HG03159 (cell line): ENCODE data around the gene TOMM5.

Experiments
- ATAC-seq: cut with Tn5 transposase; IDR thresholded peaks from one replicate; pipeline ENCODE4 v1.9.1; 2021; ENCODE audit warnings: mild to moderate bottlenecking, moderate library complexity; ENCODE audit not compliant: unreplicated experiment

Gene TOMM5

DNA sequence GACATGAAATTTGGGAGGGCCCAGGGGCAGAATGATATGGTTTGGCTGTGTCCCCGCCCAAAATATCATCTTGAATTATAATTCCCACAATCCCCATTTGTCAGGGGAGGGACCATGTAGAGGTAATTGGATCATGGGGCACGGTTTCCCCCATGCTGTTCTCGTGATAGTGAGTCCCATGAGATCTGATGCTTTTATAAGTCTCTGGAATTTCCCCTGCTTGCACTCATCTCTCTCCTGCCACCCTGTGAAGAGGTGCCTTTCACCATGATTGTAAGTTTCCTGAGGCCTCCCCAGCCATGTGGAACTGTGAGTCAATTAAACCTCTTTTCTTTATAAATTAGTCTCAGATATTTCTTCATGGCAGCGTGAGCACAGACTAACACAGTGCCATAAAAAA, 27.5 kb downstream of the TOMM5 start:
- no peak for ATAC-seq

DNA sequence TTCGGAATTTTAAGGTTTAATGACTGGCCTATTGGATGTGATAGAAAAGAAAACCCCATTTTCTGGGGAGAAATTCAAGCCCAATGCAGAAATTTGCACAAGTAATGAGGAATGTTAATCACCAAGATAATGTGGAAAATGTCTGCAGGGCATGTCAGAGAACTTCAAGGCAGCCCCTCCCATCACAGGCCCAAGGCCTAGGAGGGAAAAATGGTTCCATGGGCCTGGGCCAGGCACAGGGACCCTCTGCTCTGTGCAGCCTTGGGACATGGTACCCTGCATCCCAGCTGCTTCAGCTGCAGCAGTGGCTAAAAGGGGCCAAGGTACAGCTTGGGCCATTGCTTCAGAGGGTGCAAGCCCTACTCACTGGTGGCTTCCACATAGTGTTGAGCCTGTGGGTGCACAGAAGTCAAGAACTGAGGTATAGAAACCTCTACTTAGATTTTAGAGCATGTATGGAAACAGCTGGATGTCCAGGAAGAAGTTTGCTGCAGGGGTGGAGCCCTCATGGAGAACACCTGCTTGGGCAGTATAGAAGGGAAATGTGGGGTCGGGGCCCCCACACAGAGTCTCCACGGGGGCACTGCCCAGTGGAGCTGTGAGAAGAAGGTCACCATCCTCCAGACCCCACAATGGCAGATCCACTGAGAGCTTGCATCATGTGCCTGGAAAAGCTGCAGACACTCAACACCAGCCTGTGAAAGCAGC, 28.4 kb downstream of the TOMM5 start:
- ATAC-seq, result no peak

DNA sequence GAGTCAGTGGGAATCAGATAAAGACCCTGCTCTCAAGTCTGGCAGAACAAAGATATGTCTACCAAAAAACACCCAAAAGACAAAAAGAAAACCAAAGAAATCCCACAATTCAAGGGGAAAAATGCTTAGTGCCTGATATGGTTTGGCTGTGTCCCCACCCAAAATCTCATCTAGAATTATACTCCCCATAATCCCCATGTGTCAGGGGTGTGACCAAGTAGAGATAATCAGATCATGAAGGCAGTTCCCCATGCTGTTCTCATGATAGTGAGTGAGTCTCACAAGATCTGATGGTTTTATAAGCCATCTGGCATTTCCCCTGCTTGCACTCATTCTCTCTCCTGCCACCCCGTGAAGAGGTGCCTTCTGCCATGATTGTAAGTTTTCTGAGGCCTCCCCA, 29.6 kb downstream of the TOMM5 start:
- ATAC-seq, result no peak

DNA sequence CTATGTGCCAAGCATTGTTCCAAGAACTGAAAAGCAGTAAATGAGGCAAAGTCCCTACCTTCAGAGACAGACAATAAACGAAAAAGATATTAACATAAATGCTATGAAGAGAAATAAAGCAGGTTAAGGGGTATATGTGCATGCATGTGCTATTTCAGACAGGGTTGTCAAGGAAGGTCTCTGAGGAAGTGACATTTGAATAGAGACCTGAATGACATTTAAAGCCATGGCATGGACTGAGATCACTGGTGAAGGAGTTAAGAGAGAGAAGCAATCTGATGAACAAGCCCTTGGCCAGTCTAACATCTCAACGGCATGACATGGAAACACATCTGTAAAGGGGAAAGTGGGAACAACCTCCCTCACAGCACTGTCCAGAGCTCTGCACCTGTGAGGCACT, 30.7 kb downstream of the TOMM5 start:
- ATAC-seq, result no peak

DNA sequence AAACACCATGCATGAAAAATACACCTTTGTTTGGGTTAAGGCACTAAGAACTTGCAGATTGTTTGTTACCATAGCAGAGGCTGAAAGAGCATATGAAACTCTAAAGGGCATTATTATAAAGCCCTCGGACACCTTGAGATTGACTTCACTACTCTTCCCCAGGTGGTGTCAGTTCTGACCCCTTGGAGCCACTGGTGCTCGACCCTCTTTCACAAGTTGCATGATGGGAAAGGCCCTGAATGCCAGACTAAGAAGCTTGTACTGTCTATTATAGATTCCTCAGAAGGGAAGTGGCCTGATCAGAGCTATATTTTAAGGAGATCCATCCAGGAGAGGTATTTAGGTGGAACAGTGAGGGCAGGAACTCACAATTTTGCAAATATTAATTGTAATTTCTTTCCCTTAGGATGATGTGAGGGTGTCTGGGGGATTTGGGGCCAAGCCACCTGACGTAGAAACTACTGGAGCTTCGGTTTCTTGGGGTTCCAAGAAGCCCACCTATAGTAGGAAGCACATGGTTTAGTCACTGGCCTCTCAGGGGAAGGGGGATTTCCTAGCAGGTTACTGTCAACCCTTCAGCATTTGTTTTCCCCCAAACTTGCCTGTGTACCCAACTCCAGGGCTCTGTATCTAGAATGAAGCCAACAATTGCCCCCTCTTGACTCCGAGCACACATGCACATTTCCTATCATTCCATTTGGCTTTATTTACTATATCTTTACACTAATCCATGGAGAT, 32.4 kb downstream of the TOMM5 start:
- ATAC-seq, result no peak

DNA sequence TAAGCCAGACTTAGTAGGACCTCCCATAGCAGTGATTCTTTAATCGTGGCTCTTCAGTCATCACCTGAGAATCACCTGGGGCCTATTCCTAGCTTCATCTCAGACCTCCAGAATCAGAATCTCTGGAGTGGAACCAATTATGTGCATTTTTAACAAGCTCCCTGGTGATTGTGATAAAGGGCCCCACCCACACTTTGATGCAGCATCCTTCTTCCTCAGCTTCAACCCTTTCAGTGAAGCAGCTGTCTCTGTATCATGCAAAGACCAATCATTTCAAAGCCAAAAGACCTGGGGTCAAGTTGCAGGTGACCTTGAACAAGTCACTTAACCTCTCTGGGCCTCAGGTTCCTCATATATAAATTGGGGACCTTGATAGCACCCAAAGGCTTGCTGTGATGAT, 33.3 kb downstream of the TOMM5 start:
- no peak for ATAC-seq

DNA sequence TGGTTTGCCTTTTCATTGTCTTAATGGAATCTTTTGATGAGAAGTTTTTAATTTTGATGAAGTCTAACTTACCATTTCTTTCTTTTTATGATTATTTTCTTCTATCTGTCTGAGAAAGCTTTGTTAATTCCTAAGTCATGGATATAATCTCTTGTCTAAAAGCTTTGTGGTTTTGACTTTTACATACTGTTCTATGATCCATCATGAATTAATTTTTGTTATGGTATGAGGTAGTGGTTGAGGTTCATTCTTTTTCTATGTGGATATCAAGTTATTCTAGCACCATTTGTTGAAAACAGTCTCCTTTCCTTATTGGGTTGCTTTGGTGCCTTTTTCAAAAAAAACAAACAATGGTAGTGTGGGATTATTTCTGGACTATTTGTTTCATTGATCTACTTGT, 36.6 kb downstream of the TOMM5 start:
- ATAC-seq, result no peak

DNA sequence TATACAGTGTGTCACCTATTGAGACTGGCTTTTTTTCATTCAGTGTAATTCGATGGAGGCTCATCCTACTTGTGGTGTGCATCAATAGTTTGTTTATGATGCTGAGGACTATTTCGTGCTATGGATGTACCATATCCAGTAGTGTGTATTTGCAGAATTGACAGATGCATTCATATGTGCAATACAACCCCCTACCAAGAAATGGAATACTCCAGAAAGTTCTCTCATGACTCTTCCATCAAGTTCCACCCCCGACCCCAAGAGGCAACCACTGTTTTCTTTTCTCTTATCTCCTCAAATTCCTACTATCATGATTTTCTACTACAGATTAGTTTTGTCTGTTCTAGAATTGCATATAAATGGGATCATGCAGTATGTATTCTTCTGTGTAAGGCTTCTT, 38.1 kb downstream of the TOMM5 start:
- no peak for ATAC-seq

DNA sequence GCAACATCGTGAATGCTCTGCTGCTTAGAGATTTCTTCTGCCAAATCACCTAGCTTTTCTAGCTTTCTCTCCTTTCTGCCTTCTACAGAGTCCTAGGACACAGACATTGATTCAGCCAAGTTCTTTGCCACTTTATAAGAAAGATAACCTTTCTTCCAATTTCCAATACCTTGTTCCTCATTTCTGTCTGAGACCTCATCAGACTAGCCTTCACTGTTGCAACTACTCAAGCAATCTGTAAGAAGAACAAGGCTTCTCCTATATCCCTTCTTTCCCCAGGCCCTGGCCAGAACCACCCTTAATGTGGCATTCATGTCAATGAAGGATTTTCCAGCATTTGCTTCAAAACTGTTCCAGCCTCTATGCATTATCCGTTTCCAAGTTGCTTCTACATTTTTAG, 40.5 kb downstream of the TOMM5 start:
- ATAC-seq, result no peak

DNA sequence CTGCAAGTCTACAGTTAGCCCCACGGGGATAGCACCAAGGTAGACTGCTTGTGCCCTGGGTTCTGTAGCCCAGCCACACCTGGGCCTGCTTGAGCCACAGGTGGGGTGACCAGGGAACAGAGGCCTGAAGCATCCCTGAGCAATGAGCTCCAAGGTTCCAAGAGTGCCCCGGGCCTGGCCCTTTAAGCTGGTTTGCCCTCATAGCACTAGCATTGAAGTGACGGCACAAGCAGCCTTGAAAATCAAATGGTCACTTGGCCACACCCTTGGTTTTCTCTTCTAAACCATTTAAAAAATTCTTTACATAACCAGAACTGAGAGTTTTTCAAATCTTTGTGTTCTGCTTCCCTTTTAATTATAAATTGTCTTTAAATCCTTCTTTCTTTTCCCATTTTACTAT, 40.9 kb downstream of the TOMM5 start:
- ATAC-seq, result no peak

DNA sequence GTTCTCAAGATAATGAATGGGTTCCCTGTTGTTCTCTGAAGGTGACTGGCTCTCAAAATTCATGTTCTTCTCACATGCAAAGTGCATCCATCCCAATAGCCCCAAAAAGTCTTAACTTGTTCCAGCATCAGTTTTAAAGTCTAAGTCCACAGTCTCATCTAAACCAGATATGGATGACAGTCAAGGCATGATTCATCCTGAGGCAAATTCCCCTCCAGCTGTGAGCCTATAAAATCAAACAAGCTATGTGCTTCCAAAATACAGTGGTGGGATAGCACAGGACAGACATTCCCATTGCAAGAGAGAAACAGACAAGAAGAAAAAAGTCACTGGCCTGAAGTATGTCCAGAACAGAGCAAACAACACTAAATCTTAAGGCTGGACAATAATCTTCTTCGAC, 41.6 kb downstream of the TOMM5 start:
- ATAC-seq, result no peak

DNA sequence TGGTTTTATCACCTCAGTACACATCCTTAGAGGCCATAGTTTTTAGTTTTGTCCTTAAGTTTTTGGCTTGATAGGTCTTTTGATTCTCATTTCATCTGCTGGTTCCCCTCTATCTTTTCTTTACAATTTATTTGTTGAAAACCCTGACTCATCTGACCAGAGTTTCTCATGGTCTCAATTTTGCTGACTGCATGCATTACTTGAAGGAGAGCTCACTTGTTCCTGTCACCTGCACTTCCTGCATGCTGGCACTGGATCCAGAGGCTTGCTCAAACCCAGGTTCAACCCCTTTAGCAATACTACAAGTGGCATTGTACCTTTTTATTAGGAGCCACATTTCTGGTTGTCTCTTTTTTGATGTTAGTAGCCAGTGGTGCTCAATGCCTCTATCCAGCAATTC, 42.9 kb downstream of the TOMM5 start:
- ATAC-seq, result no peak

DNA sequence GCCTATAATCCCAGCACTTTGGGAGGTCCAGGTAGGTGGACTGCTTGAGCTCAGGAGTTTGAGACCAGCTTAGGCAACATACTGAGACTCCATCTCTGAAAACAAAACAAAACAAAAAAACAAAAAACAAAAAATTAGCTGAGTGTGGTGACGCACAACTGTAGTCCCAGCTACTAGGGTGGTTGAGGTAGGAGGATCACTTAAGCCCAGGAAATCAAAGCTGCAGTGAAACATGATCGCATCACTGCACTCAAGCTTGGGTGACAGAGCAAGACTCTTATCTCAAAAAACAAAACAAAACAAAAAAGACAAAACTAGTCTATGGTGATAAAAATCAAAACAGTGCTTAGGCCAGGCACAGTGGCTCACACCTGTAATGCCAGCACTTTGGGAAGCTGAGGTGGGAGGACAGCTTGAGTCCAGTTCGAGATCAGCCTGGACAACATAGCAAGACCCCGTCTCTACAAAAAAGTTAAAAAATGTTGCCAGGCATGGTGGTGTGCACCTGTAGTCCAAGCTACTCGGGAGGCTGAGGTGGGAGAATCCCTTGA, 45.0 kb downstream of the TOMM5 start:
- ATAC-seq, result no peak

DNA sequence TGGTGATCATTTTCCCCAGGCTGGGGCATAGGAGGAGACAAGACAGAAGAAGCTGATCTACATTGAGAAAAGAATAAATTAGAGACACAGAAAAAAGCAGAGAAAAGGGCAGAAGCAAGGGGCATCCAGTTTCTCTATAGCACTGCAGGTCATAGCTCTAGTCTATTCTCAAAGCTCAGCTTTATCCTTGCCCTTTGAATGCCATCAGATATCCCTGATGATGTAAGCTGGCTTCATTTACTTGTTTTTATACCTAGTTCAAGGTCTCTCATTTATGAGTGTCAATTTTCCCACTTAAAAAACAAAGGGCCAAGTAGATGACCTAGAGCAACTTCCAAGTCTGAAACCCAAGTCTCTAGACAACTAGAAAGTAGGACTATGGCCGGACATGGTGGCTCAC, 48.9 kb downstream of the TOMM5 start:
- no peak for ATAC-seq

DNA sequence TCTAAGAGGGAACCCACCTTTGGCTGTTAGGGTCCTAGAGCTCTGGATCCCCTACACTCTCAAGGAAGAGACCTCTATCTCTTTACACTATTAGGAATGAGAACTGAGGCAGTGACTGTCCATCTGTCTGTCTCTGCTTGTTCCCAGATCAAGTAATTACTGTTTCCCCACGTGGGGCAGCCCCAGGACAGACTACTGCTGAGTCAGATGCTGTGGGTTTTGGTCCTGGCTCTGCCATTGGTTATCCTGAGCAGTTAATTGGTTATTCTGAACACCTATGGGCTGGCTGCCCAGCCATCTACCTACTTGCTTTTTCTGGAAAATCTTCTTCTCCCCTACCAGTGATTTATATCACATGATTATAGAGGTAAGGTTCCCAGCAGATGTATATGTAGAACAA, 49.5 kb downstream of the TOMM5 start:
- no peak for ATAC-seq

DNA sequence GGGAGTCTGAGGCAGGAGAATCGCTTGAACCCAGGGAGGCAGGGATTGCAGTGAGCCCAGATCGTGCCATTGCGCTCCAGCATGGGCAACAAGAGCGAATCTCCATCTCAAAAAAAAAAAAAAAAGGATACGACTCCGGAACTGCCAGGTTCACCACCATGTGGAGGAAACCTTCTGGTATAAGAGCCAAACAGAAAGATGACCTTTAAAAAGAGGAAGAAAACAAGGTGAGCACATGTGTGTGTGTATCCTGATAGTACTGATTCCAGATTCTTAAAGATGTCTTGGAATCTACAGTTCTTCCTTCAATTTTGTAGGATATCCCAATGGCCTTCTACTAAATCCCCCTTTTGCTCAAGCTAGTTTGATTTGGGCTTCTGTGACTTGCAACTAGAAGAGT, 49.9 kb downstream of the TOMM5 start:
- no peak for ATAC-seq

DNA sequence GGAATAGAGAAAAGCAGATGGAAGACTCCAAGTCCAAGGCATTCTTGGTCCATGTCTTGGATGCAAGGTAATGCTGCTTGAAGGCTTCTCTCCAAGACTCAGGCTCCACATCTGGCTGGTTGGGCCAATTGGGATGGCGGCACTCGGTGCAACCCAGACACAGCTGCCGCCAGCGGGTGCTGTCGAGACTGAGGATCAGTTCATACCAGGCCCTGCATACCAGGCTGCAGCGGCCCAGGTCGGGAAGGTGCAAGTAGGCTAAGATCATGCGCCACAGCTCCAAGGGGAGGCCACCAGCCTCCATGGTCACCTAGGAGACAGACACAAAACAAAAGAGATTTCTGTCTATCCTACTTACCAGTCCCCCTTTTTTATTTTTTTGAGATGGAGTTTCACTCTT, 50.9 kb downstream of the TOMM5 start:
- no peak for ATAC-seq

DNA sequence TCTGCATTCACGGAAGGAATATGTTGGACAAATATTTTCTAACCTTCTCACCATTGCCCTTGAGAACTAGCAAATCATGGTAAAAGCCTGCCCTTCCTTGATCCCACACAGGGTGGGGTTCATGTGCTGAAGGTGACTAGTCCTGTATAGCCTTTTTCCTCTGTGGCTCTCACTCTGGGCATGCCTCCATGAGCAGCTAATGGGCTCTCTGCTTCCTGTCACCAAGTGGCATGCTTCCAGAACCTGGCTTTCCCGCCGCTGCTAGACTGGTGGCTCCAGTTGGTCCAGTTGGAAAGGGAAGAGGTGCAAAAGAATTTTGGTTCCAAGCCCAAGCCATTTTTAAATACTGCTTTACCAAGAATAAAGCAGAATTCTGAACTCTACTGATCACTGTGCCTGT, 51.8 kb downstream of the TOMM5 start:
- ATAC-seq, result no peak

DNA sequence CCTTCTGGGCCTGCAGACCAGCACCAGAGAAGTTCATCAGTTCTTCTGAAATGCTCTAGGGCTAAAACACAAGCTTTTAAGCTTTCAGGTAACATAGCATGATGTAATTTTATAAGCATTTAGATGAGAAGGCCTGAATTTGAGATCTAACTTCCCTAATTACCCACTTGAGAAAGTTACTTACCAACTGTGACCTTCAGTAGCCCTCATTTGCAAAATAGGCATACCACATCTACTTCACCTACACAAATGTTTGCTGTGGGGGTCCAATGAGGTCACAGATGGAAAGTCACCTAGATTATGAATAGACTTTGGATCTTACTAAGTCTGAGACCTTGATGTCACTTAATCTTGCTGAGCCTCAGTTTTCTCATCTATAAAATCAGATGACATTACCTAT, 52.8 kb downstream of the TOMM5 start:
- ATAC-seq, result no peak
